ENCODE measurements around the gene EXOC6B. TPM values are rescaled to one million over a fixed set of nuclear protein-coding genes. Genes with fewer than 3 reads are reported as not detected.

Gene EXOC6B
- total RNA-seq, 4 donors from 2014 or later = 22.6 to 47.3 (median 32.5) TPM

DNA sequence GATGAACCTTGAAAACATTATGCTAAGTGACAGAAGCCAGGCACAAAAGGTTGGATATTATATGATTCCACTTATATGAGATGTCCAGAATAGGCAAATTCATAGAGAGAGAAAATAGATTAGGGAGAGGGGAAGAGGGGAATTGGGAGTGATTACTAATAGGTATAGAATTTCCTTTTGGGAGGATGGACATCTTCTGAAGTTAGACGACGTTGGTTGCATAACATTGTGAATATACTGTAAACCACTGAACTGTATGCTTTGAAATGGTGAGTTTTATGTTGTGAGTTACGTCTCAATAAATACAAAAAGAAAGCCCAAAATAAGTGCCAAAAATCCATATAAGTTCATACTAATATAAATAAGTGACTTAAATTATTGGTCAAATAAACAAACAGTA is 659.6 kb downstream of the EXOC6B start:
- H3K36me3 ChIP-seq = no peaks in the 10 kb centered on the region
- 85 to 90% methylated on average over 3 of the region's 3 CpGs for WGBS, 2 donors

DNA sequence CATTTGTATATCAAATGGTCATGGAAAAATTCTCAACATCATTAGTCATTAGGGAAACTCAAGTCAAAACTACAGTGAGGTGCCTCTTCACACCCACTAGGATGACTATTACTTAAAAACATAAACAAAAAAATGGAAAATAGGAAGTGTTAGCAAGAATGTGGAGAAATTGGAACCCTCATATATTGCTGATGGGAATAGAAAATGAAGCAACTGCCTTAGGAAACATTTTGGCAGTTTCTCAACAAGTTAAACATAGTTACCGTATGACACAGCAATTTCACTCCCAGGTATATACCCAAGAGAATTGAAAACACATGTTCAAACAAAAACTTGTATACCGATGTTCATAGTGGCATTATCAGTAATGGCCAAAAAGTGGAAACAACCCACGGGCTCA is 660.0 kb downstream of the EXOC6B start:
- WGBS, 2 donors = 88 to 89% methylated on average over 3 of the region's 3 CpGs
- TF ChIP-seq, protein P1, sequence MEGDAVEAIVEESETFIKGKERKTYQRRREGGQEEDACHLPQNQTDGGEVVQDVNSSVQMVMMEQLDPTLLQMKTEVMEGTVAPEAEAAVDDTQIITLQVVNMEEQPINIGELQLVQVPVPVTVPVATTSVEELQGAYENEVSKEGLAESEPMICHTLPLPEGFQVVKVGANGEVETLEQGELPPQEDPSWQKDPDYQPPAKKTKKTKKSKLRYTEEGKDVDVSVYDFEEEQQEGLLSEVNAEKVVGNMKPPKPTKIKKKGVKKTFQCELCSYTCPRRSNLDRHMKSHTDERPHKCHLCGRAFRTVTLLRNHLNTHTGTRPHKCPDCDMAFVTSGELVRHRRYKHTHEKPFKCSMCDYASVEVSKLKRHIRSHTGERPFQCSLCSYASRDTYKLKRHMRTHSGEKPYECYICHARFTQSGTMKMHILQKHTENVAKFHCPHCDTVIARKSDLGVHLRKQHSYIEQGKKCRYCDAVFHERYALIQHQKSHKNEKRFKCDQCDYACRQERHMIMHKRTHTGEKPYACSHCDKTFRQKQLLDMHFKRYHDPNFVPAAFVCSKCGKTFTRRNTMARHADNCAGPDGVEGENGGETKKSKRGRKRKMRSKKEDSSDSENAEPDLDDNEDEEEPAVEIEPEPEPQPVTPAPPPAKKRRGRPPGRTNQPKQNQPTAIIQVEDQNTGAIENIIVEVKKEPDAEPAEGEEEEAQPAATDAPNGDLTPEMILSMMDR (IDR thresholded peaks at IDR 0.05) = no peak
- no peak for TF ChIP-seq POLR2A (IDR thresholded peaks at IDR 0.05)

More for the DNA sequence above, 659.6 kb downstream of the EXOC6B start:
- H3K9me3 ChIP-seq = no peaks in the 10 kb centered on the region
- DNase-seq = no peak
- TF ChIP-seq, protein P1 (IDR thresholded peaks at IDR 0.05) = no peak
- TF ChIP-seq POLR2A (IDR thresholded peaks at IDR 0.05) = no peak
- H3K27ac ChIP-seq = no peak overlapping the region
- no peaks in the 10 kb centered on the region for H3K27me3 ChIP-seq
- H3K4me1 ChIP-seq = no peaks in the 10 kb centered on the region
- H3K4me3 ChIP-seq (replicated peaks in 1 of 3) = no peak overlapping the region
- intact Hi-C loops (cut with DNase I) = no loop called here

GRCh38 chr2:72162574-72162973 is 663.3 kb downstream of the EXOC6B start:
- no peaks in the 10 kb centered on the region for H3K36me3 ChIP-seq
- DNase-seq = no peak
- no peaks in the 10 kb centered on the region for H3K4me1 ChIP-seq
- no peak for TF ChIP-seq POLR2A (IDR thresholded peaks at IDR 0.05)
- TF ChIP-seq, protein P1 (IDR thresholded peaks at IDR 0.05) = no peak
- 91 to 95% methylated on average over 5 of the region's 5 CpGs for WGBS, 2 donors
- H3K27ac ChIP-seq = no peak overlapping the region
- H3K4me3 ChIP-seq (replicated peaks in 1 of 3) = no peak overlapping the region
- no peaks in the 10 kb centered on the region for H3K9me3 ChIP-seq
- intact Hi-C loops (cut with DNase I) = no loop called here
- no peaks in the 10 kb centered on the region for H3K27me3 ChIP-seq

More for the DNA sequence above, 660.0 kb downstream of the EXOC6B start:
- Histone ChIP-seq H3K4me1 (no peaks in the 10 kb centered on the region), H3K4me3 (replicated peaks in 1 of 3) (no peak overlapping the region), H3K27ac (no peak overlapping the region), H3K9me3 (no peaks in the 10 kb centered on the region), H3K36me3 (no peaks in the 10 kb centered on the region), H3K27me3 (no peaks in the 10 kb centered on the region)
- intact Hi-C loops (cut with DNase I) = no loop called here
- no peak for DNase-seq

- H3K9me3 ChIP-seq = no peaks in the 10 kb centered on the region
- intact Hi-C loops (cut with DNase I) = loop anchor here (10.0 kb wide), 1 partner anchor 585 kb away; no protein-coding TSS in a partner anchor
- no peaks in the 10 kb centered on the region for H3K27me3 ChIP-seq
Observed at GRCh38 chr2:72159211-72159993, 666.4 kb downstream of the EXOC6B start.

More at GRCh38 chr2:72159211-72159993, 666.4 kb downstream of the EXOC6B start:
- Histone ChIP-seq H3K27ac (no peak overlapping the region), H3K36me3 (no peaks in the 10 kb centered on the region), H3K4me3 (replicated peaks in 1 of 3) (no peak overlapping the region), H3K4me1 (no peaks in the 10 kb centered on the region)
- TF ChIP-seq, protein P1 (IDR thresholded peaks at IDR 0.05) = no peak
- TF ChIP-seq POLR2A (IDR thresholded peaks at IDR 0.05) = no peak
- 84 to 88% methylated on average over 10 to 12 of the region's 12 CpGs for WGBS, 2 donors
- no peak for DNase-seq
